ENCODE results near the gene THAP10.
A peak's percentile ranks its signal among the peaks of the same experiment; 100 is the strongest.

The THAP10 gene

DNA sequence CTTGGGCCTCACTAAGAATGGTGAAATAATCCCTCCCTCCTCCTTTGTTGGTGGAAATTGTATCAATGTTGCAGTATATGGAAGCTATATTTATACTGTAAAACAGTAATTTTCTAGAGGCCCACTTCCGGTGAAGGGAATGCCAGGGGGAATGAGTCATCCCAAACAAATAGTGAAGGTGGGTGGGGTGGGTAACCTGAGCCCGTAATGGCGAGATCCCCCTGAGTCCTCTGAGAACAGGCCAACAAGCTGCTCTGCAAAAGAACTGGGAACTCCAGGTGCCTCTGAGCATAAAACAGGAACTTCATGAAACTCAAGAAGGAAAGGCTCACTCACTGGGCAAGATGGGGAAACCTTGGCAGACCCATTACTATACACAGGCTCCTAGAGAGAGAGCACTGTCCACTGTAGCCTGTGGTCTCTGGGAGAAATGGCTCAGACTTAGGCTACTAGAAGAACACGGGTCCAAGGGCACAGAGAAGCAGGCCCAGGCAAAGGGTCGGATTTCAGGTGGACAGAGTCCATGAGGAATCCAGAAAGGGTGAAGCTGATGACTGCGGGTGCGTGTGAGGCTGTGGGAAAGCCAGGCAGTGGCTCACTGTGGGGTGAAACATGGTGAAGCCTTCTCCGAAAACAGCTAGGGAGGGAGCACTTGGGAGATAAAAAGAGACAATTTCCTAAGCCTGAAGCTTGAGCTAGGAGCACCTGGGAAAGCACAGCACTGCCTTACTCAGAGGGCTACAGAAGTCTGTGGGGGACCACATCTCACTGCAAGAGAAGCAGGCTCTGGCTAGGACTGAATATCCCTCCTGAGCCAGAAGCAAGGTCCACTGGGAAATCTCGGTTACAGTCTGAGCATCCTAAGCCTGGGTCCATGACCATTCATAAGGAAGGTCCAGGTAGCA lies 58.1 kb downstream of the THAP10 start (continued):
- TF ChIP-seq GLI2 (tag by site-specific recombination; IDR thresholded peaks at IDR 0.05; ENCODE audit: borderline replicate concordance, low read depth) (no peak), ZNF155 (tag by site-specific recombination; IDR thresholded peaks at IDR 0.05) (no peak), ZNF138 (tag by site-specific recombination; IDR thresholded peaks at IDR 0.05; ENCODE audit: borderline replicate concordance) (no peak), ZNF747 (tag by site-specific recombination; IDR thresholded peaks at IDR 0.05) (no peak), ZNF837 (tag by site-specific recombination; IDR thresholded peaks at IDR 0.05) (no peak), ZNF449 (tag by site-specific recombination; IDR thresholded peaks at IDR 0.05) (peak; percentile 74; the same call in 1 of the 2 replicates), ZNF112 (tag by site-specific recombination; IDR thresholded peaks at IDR 0.05) (no peak), KLF1 (tag by site-specific recombination; IDR thresholded peaks at IDR 0.05) (peak; percentile 93), ZNF529 (tag by site-specific recombination; IDR thresholded peaks at IDR 0.05; ENCODE audit: insufficient replicate concordance) (no peak), RBAK (tag by site-specific recombination; IDR thresholded peaks at IDR 0.05) (no peak), ZNF600 (tag by site-specific recombination; IDR thresholded peaks at IDR 0.05) (peak; percentile 71), ZBTB7A (tag by site-specific recombination; IDR thresholded peaks at IDR 0.05; ENCODE audit: low read depth) (no peak), GLIS1 (tag by site-specific recombination; IDR thresholded peaks at IDR 0.05) (peak; percentile 54; the same call in 1 of the 2 replicates), GFI1B (tag by site-specific recombination; IDR thresholded peaks at IDR 0.05) (no peak), YY1 (tag by site-specific recombination; IDR thresholded peaks at IDR 0.05) (no peak), ZNF555 (tag by site-specific recombination; conservative IDR thresholded peaks at IDR 0.05) (no peak), ZNF292 (tag by site-specific recombination; IDR thresholded peaks at IDR 0.05; ENCODE audit: borderline replicate concordance, low read depth) (no peak), ZSCAN18 (tag by site-specific recombination; IDR thresholded peaks at IDR 0.05) (no peak), ZNF514 (tag by site-specific recombination; IDR thresholded peaks at IDR 0.05) (no peak), KLF17 (tag by site-specific recombination; IDR thresholded peaks at IDR 0.05) (no peak), ZFP37 (tag by site-specific recombination; IDR thresholded peaks at IDR 0.05) (no peak), TRIM28 (IDR thresholded peaks at IDR 0.05; ENCODE audit: borderline replicate concordance, low read length) (peak; percentile 71; the same call in 1 of the 2 replicates), ZNF416 (tag by site-specific recombination; IDR thresholded peaks at IDR 0.05) (no peak)
- TF ChIP-seq, protein P1, sequence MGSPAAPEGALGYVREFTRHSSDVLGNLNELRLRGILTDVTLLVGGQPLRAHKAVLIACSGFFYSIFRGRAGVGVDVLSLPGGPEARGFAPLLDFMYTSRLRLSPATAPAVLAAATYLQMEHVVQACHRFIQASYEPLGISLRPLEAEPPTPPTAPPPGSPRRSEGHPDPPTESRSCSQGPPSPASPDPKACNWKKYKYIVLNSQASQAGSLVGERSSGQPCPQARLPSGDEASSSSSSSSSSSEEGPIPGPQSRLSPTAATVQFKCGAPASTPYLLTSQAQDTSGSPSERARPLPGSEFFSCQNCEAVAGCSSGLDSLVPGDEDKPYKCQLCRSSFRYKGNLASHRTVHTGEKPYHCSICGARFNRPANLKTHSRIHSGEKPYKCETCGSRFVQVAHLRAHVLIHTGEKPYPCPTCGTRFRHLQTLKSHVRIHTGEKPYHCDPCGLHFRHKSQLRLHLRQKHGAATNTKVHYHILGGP (tag by site-specific recombination; IDR thresholded peaks at IDR 0.05), result no peak
- TF ChIP-seq, protein P2, sequence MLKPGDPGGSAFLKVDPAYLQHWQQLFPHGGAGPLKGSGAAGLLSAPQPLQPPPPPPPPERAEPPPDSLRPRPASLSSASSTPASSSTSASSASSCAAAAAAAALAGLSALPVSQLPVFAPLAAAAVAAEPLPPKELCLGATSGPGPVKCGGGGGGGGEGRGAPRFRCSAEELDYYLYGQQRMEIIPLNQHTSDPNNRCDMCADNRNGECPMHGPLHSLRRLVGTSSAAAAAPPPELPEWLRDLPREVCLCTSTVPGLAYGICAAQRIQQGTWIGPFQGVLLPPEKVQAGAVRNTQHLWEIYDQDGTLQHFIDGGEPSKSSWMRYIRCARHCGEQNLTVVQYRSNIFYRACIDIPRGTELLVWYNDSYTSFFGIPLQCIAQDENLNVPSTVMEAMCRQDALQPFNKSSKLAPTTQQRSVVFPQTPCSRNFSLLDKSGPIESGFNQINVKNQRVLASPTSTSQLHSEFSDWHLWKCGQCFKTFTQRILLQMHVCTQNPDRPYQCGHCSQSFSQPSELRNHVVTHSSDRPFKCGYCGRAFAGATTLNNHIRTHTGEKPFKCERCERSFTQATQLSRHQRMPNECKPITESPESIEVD (tag by site-specific recombination; IDR thresholded peaks at IDR 0.05), result peak; percentile 98
- TF ChIP-seq, protein P3, sequence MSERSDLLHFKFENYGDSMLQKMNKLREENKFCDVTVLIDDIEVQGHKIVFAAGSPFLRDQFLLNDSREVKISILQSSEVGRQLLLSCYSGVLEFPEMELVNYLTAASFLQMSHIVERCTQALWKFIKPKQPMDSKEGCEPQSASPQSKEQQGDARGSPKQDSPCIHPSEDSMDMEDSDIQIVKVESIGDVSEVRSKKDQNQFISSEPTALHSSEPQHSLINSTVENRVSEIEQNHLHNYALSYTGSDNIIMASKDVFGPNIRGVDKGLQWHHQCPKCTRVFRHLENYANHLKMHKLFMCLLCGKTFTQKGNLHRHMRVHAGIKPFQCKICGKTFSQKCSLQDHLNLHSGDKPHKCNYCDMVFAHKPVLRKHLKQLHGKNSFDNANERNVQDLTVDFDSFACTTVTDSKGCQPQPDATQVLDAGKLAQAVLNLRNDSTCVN (tag by site-specific recombination; optimal IDR thresholded peaks at IDR 0.05), result no peak
- TF ChIP-seq, protein P4, sequence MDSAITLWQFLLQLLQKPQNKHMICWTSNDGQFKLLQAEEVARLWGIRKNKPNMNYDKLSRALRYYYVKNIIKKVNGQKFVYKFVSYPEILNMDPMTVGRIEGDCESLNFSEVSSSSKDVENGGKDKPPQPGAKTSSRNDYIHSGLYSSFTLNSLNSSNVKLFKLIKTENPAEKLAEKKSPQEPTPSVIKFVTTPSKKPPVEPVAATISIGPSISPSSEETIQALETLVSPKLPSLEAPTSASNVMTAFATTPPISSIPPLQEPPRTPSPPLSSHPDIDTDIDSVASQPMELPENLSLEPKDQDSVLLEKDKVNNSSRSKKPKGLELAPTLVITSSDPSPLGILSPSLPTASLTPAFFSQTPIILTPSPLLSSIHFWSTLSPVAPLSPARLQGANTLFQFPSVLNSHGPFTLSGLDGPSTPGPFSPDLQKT (IDR thresholded peaks at IDR 0.05; ENCODE audit: borderline replicate concordance, low read depth, low read length), result no peak
- TF ChIP-seq, protein P5, sequence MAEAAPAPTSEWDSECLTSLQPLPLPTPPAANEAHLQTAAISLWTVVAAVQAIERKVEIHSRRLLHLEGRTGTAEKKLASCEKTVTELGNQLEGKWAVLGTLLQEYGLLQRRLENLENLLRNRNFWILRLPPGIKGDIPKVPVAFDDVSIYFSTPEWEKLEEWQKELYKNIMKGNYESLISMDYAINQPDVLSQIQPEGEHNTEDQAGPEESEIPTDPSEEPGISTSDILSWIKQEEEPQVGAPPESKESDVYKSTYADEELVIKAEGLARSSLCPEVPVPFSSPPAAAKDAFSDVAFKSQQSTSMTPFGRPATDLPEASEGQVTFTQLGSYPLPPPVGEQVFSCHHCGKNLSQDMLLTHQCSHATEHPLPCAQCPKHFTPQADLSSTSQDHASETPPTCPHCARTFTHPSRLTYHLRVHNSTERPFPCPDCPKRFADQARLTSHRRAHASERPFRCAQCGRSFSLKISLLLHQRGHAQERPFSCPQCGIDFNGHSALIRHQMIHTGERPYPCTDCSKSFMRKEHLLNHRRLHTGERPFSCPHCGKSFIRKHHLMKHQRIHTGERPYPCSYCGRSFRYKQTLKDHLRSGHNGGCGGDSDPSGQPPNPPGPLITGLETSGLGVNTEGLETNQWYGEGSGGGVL (tag by site-specific recombination; IDR thresholded peaks at IDR 0.05), result peak; percentile 83
